Measurements from ENCODE around the gene PHETA2.

The PHETA2 gene

GRCh38 chr22:42060489-42060888, 13.6 kb upstream of the PHETA2 start:
- Histone ChIP-seq H3K4me1 (ENCODE audit: control insufficient read depth, insufficient read depth, low read length, unreplicated experiment) (no peaks in the 10 kb centered on the region), H2AFZ (ENCODE audit: low read length, unreplicated experiment) (no peak overlapping the region), H3K27me3 (ENCODE audit: insufficient read depth, low read length) (no peaks in the 10 kb centered on the region), H3K4me3 (ENCODE audit: low read depth, low read length) (no peak overlapping the region), H3K79me2 (ENCODE audit: control insufficient read depth, insufficient read depth, low read length, unreplicated experiment) (no peaks in the 10 kb centered on the region), H3K27ac (ENCODE audit: low read depth, low read length) (no peak overlapping the region), H3K36me3 (ENCODE audit: insufficient read depth, low read length) (peaks cover 6% of the 10 kb centered on the region; the same call in 1 of the 2 replicates)

GRCh38 chr22:42061041-42061440, 13.0 kb upstream of the PHETA2 start:
- H3K27ac ChIP-seq (ENCODE audit: low read depth, low read length) = no peak overlapping the region
- H3K79me2 ChIP-seq (ENCODE audit: control insufficient read depth, insufficient read depth, low read length, unreplicated experiment) = no peaks in the 10 kb centered on the region
- no peaks in the 10 kb centered on the region for H3K4me1 ChIP-seq (ENCODE audit: control insufficient read depth, insufficient read depth, low read length, unreplicated experiment)
- H2AFZ ChIP-seq (ENCODE audit: low read length, unreplicated experiment) = no peak overlapping the region
- no peak overlapping the region for H3K4me3 ChIP-seq (ENCODE audit: low read depth, low read length)
- no peaks in the 10 kb centered on the region for H3K27me3 ChIP-seq (ENCODE audit: insufficient read depth, low read length)
- peaks cover 6% of the 10 kb centered on the region; the same call in 1 of the 2 replicates for H3K36me3 ChIP-seq (ENCODE audit: insufficient read depth, low read length)

GRCh38 chr22:42062506-42063170, 11.4 kb upstream of the PHETA2 start:
- H3K36me3 ChIP-seq (ENCODE audit: insufficient read depth, low read length) = peaks cover 6% of the 10 kb centered on the region; the same call in 1 of the 2 replicates
- H3K27me3 ChIP-seq (ENCODE audit: insufficient read depth, low read length) = no peaks in the 10 kb centered on the region
- H3K27ac ChIP-seq (ENCODE audit: low read depth, low read length) = no peak overlapping the region
- H3K4me3 ChIP-seq (ENCODE audit: low read depth, low read length) = no peak overlapping the region
- no peak overlapping the region for H2AFZ ChIP-seq (ENCODE audit: low read length, unreplicated experiment)
- H3K4me1 ChIP-seq (ENCODE audit: control insufficient read depth, insufficient read depth, low read length, unreplicated experiment) = no peaks in the 10 kb centered on the region
- no peaks in the 10 kb centered on the region for H3K79me2 ChIP-seq (ENCODE audit: control insufficient read depth, insufficient read depth, low read length, unreplicated experiment)

- Histone ChIP-seq H3K27ac (ENCODE audit: low read depth, low read length) (no peak overlapping the region), H3K36me3 (ENCODE audit: insufficient read depth, low read length) (peaks cover 5% of the 10 kb centered on the region; the same call in 1 of the 2 replicates), H3K79me2 (ENCODE audit: control insufficient read depth, insufficient read depth, low read length, unreplicated experiment) (no peaks in the 10 kb centered on the region)
Observed at GRCh38 chr22:42064629-42065028, 9.4 kb upstream of the PHETA2 start.

GRCh38 chr22:42065438-42066125, 8.5 kb upstream of the PHETA2 start:
- no peak overlapping the region for H3K4me3 ChIP-seq (ENCODE audit: low read depth, low read length)
- H3K27me3 ChIP-seq (ENCODE audit: insufficient read depth, low read length) = no peaks in the 10 kb centered on the region
- no peaks in the 10 kb centered on the region for H3K79me2 ChIP-seq (ENCODE audit: control insufficient read depth, insufficient read depth, low read length, unreplicated experiment)
- H3K36me3 ChIP-seq (ENCODE audit: insufficient read depth, low read length) = no peaks in the 10 kb centered on the region
- H3K27ac ChIP-seq (ENCODE audit: low read depth, low read length) = no peak overlapping the region
- H2AFZ ChIP-seq (ENCODE audit: low read length, unreplicated experiment) = no peak overlapping the region
- no peaks in the 10 kb centered on the region for H3K4me1 ChIP-seq (ENCODE audit: control insufficient read depth, insufficient read depth, low read length, unreplicated experiment)

More at GRCh38 chr22:42064629-42065028, 9.4 kb upstream of the PHETA2 start:
- no peak overlapping the region for H3K4me3 ChIP-seq (ENCODE audit: low read depth, low read length)
- H3K4me1 ChIP-seq (ENCODE audit: control insufficient read depth, insufficient read depth, low read length, unreplicated experiment) = no peaks in the 10 kb centered on the region
- H3K27me3 ChIP-seq (ENCODE audit: insufficient read depth, low read length) = no peaks in the 10 kb centered on the region
- H2AFZ ChIP-seq (ENCODE audit: low read length, unreplicated experiment) = no peak overlapping the region

GRCh38 chr22:42066126-42066761, 7.8 kb upstream of the PHETA2 start:
- no peaks in the 10 kb centered on the region for H3K79me2 ChIP-seq (ENCODE audit: control insufficient read depth, insufficient read depth, low read length, unreplicated experiment)
- no peak overlapping the region for H3K4me3 ChIP-seq (ENCODE audit: low read depth, low read length)
- H3K4me1 ChIP-seq (ENCODE audit: control insufficient read depth, insufficient read depth, low read length, unreplicated experiment) = peaks cover 1% of the 10 kb centered on the region
- H3K36me3 ChIP-seq (ENCODE audit: insufficient read depth, low read length) = no peaks in the 10 kb centered on the region
- no peak overlapping the region for H2AFZ ChIP-seq (ENCODE audit: low read length, unreplicated experiment)
- no peak overlapping the region for H3K27ac ChIP-seq (ENCODE audit: low read depth, low read length)
- H3K27me3 ChIP-seq (ENCODE audit: insufficient read depth, low read length) = no peaks in the 10 kb centered on the region

GRCh38 chr22:42066937-42067336, 7.1 kb upstream of the PHETA2 start:
- Histone ChIP-seq H3K4me3 (ENCODE audit: low read depth, low read length) (no peak overlapping the region), H3K27ac (ENCODE audit: low read depth, low read length) (no peak overlapping the region), H3K27me3 (ENCODE audit: insufficient read depth, low read length) (no peaks in the 10 kb centered on the region), H3K36me3 (ENCODE audit: insufficient read depth, low read length) (no peaks in the 10 kb centered on the region), H3K79me2 (ENCODE audit: control insufficient read depth, insufficient read depth, low read length, unreplicated experiment) (no peaks in the 10 kb centered on the region), H2AFZ (ENCODE audit: low read length, unreplicated experiment) (no peak overlapping the region), H3K4me1 (ENCODE audit: control insufficient read depth, insufficient read depth, low read length, unreplicated experiment) (peaks cover 7% of the 10 kb centered on the region)

GRCh38 chr22:42067671-42068251, 6.3 kb upstream of the PHETA2 start:
- H2AFZ ChIP-seq (ENCODE audit: low read length, unreplicated experiment) = no peak overlapping the region
- peaks cover 7% of the 10 kb centered on the region for H3K4me1 ChIP-seq (ENCODE audit: control insufficient read depth, insufficient read depth, low read length, unreplicated experiment)
- H3K36me3 ChIP-seq (ENCODE audit: insufficient read depth, low read length) = no peaks in the 10 kb centered on the region
- H3K27ac ChIP-seq (ENCODE audit: low read depth, low read length) = no peak overlapping the region
- H3K79me2 ChIP-seq (ENCODE audit: control insufficient read depth, insufficient read depth, low read length, unreplicated experiment) = no peaks in the 10 kb centered on the region
- no peak overlapping the region for H3K4me3 ChIP-seq (ENCODE audit: low read depth, low read length)
- H3K27me3 ChIP-seq (ENCODE audit: insufficient read depth, low read length) = no peaks in the 10 kb centered on the region

GRCh38 chr22:42068291-42068690, 5.8 kb upstream of the PHETA2 start:
- no peaks in the 10 kb centered on the region for H3K27me3 ChIP-seq (ENCODE audit: insufficient read depth, low read length)
- no peak overlapping the region for H2AFZ ChIP-seq (ENCODE audit: low read length, unreplicated experiment)
- H3K4me3 ChIP-seq (ENCODE audit: low read depth, low read length) = no peak overlapping the region
- H3K4me1 ChIP-seq (ENCODE audit: control insufficient read depth, insufficient read depth, low read length, unreplicated experiment) = peaks cover 10% of the 10 kb centered on the region
- peaks cover 2% of the 10 kb centered on the region for H3K79me2 ChIP-seq (ENCODE audit: control insufficient read depth, insufficient read depth, low read length, unreplicated experiment)
- no peak overlapping the region for H3K27ac ChIP-seq (ENCODE audit: low read depth, low read length)
- H3K36me3 ChIP-seq (ENCODE audit: insufficient read depth, low read length) = no peaks in the 10 kb centered on the region

- Histone ChIP-seq H3K27me3 (ENCODE audit: insufficient read depth, low read length) (no peaks in the 10 kb centered on the region), H3K36me3 (ENCODE audit: insufficient read depth, low read length) (no peaks in the 10 kb centered on the region), H3K27ac (ENCODE audit: low read depth, low read length) (peak overlapping the region; percentile 42), H3K4me3 (ENCODE audit: low read depth, low read length) (peak overlapping the region; percentile 74), H2AFZ (ENCODE audit: low read length, unreplicated experiment) (peak overlapping the region; percentile 20), H3K79me2 (ENCODE audit: control insufficient read depth, insufficient read depth, low read length, unreplicated experiment) (peaks cover 17% of the 10 kb centered on the region), H3K4me1 (ENCODE audit: control insufficient read depth, insufficient read depth, low read length, unreplicated experiment) (peaks cover 16% of the 10 kb centered on the region)
Observed at GRCh38 chr22:42069801-42070516, 4.1 kb upstream of the PHETA2 start.
